Activated CD8-positive, alpha-beta memory T cell treated with anti-CD3 and anti-CD28 coated beads for 36 hours (primary cell): ENCODE results near the gene TPD52L1. TPM values are rescaled to one million over a fixed set of nuclear protein-coding genes. Genes with fewer than 3 reads are reported as not detected.
"Not testable (repeated sequence)": the region's sequence is repeated elsewhere in the genome, so short reads cannot be mapped to it uniquely, and the experiment has no call there.

Experiments
- CTCF ChIA-PET: fragments of 350-600 bp; sonication (Branson Sonifier 250); formaldehyde crosslinking; loops from one replicate; lab custom pipeline; 2021; ENCODE audit warnings: antibody characterized with exemption; lab: Charles Lee
- POLR2A ChIA-PET: fragments of 350-600 bp; sonication (Branson Sonifier 250); formaldehyde crosslinking; loops from one replicate; lab custom pipeline; 2021; ENCODE audit warnings: antibody characterized with exemption; lab: Charles Lee
- total RNA-seq, 2 experiments: library from RNA; stranded (reverse); gene quantifications; one replicate each; pipeline ENCODE4 v1.2.3, GENCODE V29; 2021

Gene TPD52L1
- total RNA-seq, 2 experiments from 2014 or later, result 0.34 to 0.50 TPM

GRCh38 chr6:125136378-125136777, 17.2 kb upstream of the TPD52L1 start:
- ChIA-PET CTCF (no interaction called here), POLR2A (no interaction called here)

- POLR2A ChIA-PET, result no interaction called here
Observed at GRCh38 chr6:125138083-125138482, 15.5 kb upstream of the TPD52L1 start.

GRCh38 chr6:125140808-125141207, 12.8 kb upstream of the TPD52L1 start:
- CTCF ChIA-PET, result no interaction called here

More at GRCh38 chr6:125138083-125138482, 15.5 kb upstream of the TPD52L1 start:
- CTCF ChIA-PET, result no interaction called here

GRCh38 chr6:125142618-125143017, 11.0 kb upstream of the TPD52L1 start:
- CTCF ChIA-PET, result no interaction called here
- POLR2A ChIA-PET, result no interaction called here

More at GRCh38 chr6:125140808-125141207, 12.8 kb upstream of the TPD52L1 start:
- POLR2A ChIA-PET, result no interaction called here

- POLR2A ChIA-PET, result no interaction called here
Observed at GRCh38 chr6:125144822-125145221, 8.8 kb upstream of the TPD52L1 start.

GRCh38 chr6:125149256-125150144, 4.1 kb upstream of the TPD52L1 start:
- POLR2A ChIA-PET, result no interaction called here

More at GRCh38 chr6:125144822-125145221, 8.8 kb upstream of the TPD52L1 start:
- CTCF ChIA-PET, result no interaction called here

GRCh38 chr6:125151700-125152099, 1.9 kb upstream of the TPD52L1 start:
- ChIA-PET CTCF (no interaction called here), POLR2A (no interaction called here)

More at GRCh38 chr6:125149256-125150144, 4.1 kb upstream of the TPD52L1 start:
- CTCF ChIA-PET, result no interaction called here

- POLR2A ChIA-PET, result no interaction called here
- CTCF ChIA-PET, result interaction anchor here (0.6 to 1.4 kb wide), 5 partner anchors 13 to 1023 kb away, joined by 3 read pairs; no protein-coding TSS in a partner anchor
Observed at GRCh38 chr6:125154118-125154760, 666 bp downstream of the TPD52L1 start.

- POLR2A ChIA-PET, result no interaction called here
- CTCF ChIA-PET, result no interaction called here
Observed at GRCh38 chr6:125154761-125155135, 1.2 kb downstream of the TPD52L1 start.

- CTCF ChIA-PET, result no interaction called here
- POLR2A ChIA-PET, result no interaction called here
Observed at GRCh38 chr6:125155344-125155743, 1.8 kb downstream of the TPD52L1 start.

GRCh38 chr6:125156496-125156895, 2.9 kb downstream of the TPD52L1 start:
- ChIA-PET CTCF (no interaction called here), POLR2A (no interaction called here)

- ChIA-PET POLR2A (no interaction called here), CTCF (no interaction called here)
Observed at GRCh38 chr6:125157280-125157679, 3.7 kb downstream of the TPD52L1 start.

- ChIA-PET CTCF (no interaction called here), POLR2A (no interaction called here)
Observed at GRCh38 chr6:125157725-125158124, 4.2 kb downstream of the TPD52L1 start.

- POLR2A ChIA-PET, result not testable (repeated sequence)
- CTCF ChIA-PET, result interaction anchor here (0.7 kb wide), 1 partner anchor 205 kb away, joined by 3 read pairs; no protein-coding TSS in a partner anchor
Observed at GRCh38 chr6:125163339-125163738, 9.8 kb downstream of the TPD52L1 start.

- POLR2A ChIA-PET, result no interaction called here
- CTCF ChIA-PET, result interaction anchor here (0.7 kb wide), 1 partner anchor 205 kb away, joined by 3 read pairs; no protein-coding TSS in a partner anchor
Observed at GRCh38 chr6:125163811-125164210, 10.2 kb downstream of the TPD52L1 start.

- POLR2A ChIA-PET, result no interaction called here
- CTCF ChIA-PET, result no interaction called here
Observed at GRCh38 chr6:125164696-125165095, 11.1 kb downstream of the TPD52L1 start.

GRCh38 chr6:125165256-125165655, 11.7 kb downstream of the TPD52L1 start:
- CTCF ChIA-PET, result no interaction called here

GRCh38 chr6:125165776-125166175, 12.2 kb downstream of the TPD52L1 start:
- ChIA-PET CTCF (no interaction called here), POLR2A (no interaction called here)

More at GRCh38 chr6:125165256-125165655, 11.7 kb downstream of the TPD52L1 start:
- POLR2A ChIA-PET, result no interaction called here

- POLR2A ChIA-PET, result no interaction called here
- CTCF ChIA-PET, result no interaction called here
Observed at GRCh38 chr6:125166711-125167110, 13.1 kb downstream of the TPD52L1 start.

GRCh38 chr6:125167579-125167978, 14.0 kb downstream of the TPD52L1 start:
- ChIA-PET CTCF (no interaction called here), POLR2A (no interaction called here)
